A673 (cell line): ENCODE results near the gene GRAMD1B. TPM values are rescaled to one million over a fixed set of nuclear protein-coding genes. Genes with fewer than 3 reads are reported as not detected.

Source experiments
- BruUV-seq: library from RNA; stranded (reverse); fragments of 400-500 nt; replicated peaks from 2 replicates; lab custom pipeline; 2021; lab: Mats Ljungman, UMichigan
- CTCF ChIA-PET: fragments of 300-600 bp; sonication (Branson Sonifier 250); formaldehyde crosslinking; loops from one replicate; lab custom pipeline; 2022; ENCODE audit warnings: antibody characterized with exemption; lab: Charles Lee
- POLR2A ChIA-PET: fragments of 300-600 bp; sonication (Branson Sonifier 250); formaldehyde crosslinking; loops from one replicate; lab custom pipeline; 2022; ENCODE audit warnings: antibody characterized with exemption; ENCODE audit not compliant: low non-redundant PET; lab: Charles Lee
- DNase-seq: peaks from one replicate; pipeline ENCODE4 v3.0.0-alpha.2; 2015; ENCODE audit warnings: low spot score
- H3K27ac ChIP-seq: fragments of 200-600 bp; sonication (generic); 2 replicates; pipeline ENCODE4 v1.5.1; 2016; ENCODE audit warnings: mixed run types, low read depth, mild to moderate bottlenecking, mixed read lengths, antibody characterized with exemption, low read length; ENCODE audit not compliant: poor library complexity, severe bottlenecking
- H3K27me3 ChIP-seq: fragments of 200-600 bp; sonication (generic); replicated peaks from 2 replicates; pipeline ENCODE4 v1.6.1; 2017; ENCODE audit warnings: mixed run types, low read depth, mild to moderate bottlenecking, mixed read lengths, antibody characterized with exemption, low read length; ENCODE audit not compliant: insufficient read depth, poor library complexity
- H3K36me3 ChIP-seq: fragments of 200-600 bp; sonication (generic); 2 replicates; pipeline ENCODE4 v1.6.1; 2016; ENCODE audit warnings: mixed run types, mild to moderate bottlenecking, mixed read lengths, antibody characterized with exemption, low read length; ENCODE audit not compliant: insufficient read depth, poor library complexity, severe bottlenecking
- H3K4me1 ChIP-seq: fragments of 200-600 bp; sonication (generic); 2 replicates; pipeline ENCODE4 v1.6.1; 2017; ENCODE audit warnings: mixed run types, mild to moderate bottlenecking, mixed read lengths, antibody characterized with exemption, low read length; ENCODE audit not compliant: insufficient read depth, poor library complexity, severe bottlenecking
- H3K4me3 ChIP-seq: fragments of 200-600 bp; sonication (generic); 2 replicates; pipeline ENCODE4 v1.5.1; 2016; ENCODE audit warnings: low read depth, mixed run types, mild to moderate bottlenecking, mixed read lengths, low read length; ENCODE audit not compliant: poor library complexity, severe bottlenecking
- H3K9me3 ChIP-seq: fragments of 200-600 bp; sonication (generic); 2 replicates; pipeline ENCODE4 v1.6.1; 2016; ENCODE audit warnings: mixed run types, low read depth, mild to moderate bottlenecking, mixed read lengths, antibody characterized with exemption, low read length; ENCODE audit not compliant: poor library complexity, severe bottlenecking
- EZH2 ChIP-seq: fragments of 200-600 bp; sonication (generic); IDR thresholded peaks from 2 replicates; pipeline ENCODE4 v1.6.1; 2017; ENCODE audit warnings: borderline replicate concordance, low read depth, mild to moderate bottlenecking, mixed read lengths, antibody characterized with exemption, low read length; ENCODE audit not compliant: poor library complexity, severe bottlenecking
- intact Hi-C: fragments of 100-400 bp; cut with micrococcal nuclease; formaldehyde crosslinking; loops from one replicate; pipeline ENCODE4 v1.10.0; 2022; ENCODE audit not compliant: unreplicated experiment
- total RNA-seq: library from RNA; stranded (reverse); gene quantifications from 2 replicates; pipeline ENCODE4 v1.2.3, GENCODE V29; 2021
- TF ChIP-seq, protein P1 (sequence below): fragments of 300-800, 200-600 bp; sonication (generic); conservative IDR thresholded peaks from 2 replicates; pipeline ENCODE4 v1.5.1; 2017; ENCODE audit warnings: low read depth, mild to moderate bottlenecking, antibody characterized with exemption, low read length, moderate library complexity, mixed read lengths

Gene GRAMD1B
- total RNA-seq, 1 experiment from 2014 or later: 13.0 TPM

DNA sequence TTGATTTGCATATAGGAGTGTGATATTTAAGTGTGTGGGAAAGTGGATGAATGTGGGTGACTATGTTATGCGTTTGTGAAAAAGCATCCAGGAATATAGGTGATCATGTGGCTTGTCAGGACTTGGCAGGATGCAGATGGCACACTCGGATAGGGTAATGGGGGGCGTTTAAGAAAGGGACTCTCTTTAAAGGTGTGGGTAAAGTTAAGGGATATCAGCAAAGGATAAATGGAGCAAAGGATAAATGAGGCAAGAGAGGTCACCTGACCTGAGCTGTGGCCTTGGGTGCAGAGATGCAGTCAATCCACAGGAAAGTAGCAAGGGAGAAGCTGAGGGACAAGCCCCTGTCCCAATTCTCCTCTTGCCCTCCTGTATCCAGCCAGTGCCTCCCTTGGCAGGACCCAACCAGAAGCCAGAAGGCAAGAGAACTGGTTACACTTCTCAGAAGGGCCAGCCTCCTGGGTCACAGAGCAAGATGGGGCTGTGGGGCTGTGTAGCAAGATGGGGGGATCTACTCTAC lies 47.5 kb upstream of the GRAMD1B start:
- intact Hi-C loops: no loop called here
- POLR2A ChIA-PET: no interaction called here
- CTCF ChIA-PET: interaction anchor here (0.5 kb wide), 1 partner anchor 276 kb away, joined by 6 read pairs; no protein-coding TSS in a partner anchor
- Histone ChIP-seq H3K36me3 (no peaks in the 10 kb centered on the region), H3K9me3 (no peaks in the 10 kb centered on the region), H3K4me3 (no peak overlapping the region), H3K4me1 (no peaks in the 10 kb centered on the region), H3K27me3 (no peaks in the 10 kb centered on the region), H3K27ac (no peak overlapping the region)
- TF ChIP-seq, protein P1, sequence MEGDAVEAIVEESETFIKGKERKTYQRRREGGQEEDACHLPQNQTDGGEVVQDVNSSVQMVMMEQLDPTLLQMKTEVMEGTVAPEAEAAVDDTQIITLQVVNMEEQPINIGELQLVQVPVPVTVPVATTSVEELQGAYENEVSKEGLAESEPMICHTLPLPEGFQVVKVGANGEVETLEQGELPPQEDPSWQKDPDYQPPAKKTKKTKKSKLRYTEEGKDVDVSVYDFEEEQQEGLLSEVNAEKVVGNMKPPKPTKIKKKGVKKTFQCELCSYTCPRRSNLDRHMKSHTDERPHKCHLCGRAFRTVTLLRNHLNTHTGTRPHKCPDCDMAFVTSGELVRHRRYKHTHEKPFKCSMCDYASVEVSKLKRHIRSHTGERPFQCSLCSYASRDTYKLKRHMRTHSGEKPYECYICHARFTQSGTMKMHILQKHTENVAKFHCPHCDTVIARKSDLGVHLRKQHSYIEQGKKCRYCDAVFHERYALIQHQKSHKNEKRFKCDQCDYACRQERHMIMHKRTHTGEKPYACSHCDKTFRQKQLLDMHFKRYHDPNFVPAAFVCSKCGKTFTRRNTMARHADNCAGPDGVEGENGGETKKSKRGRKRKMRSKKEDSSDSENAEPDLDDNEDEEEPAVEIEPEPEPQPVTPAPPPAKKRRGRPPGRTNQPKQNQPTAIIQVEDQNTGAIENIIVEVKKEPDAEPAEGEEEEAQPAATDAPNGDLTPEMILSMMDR: no peak
- TF ChIP-seq EZH2: no peak
- no TSS peak for BruUV-seq
- no peak for DNase-seq

DNA sequence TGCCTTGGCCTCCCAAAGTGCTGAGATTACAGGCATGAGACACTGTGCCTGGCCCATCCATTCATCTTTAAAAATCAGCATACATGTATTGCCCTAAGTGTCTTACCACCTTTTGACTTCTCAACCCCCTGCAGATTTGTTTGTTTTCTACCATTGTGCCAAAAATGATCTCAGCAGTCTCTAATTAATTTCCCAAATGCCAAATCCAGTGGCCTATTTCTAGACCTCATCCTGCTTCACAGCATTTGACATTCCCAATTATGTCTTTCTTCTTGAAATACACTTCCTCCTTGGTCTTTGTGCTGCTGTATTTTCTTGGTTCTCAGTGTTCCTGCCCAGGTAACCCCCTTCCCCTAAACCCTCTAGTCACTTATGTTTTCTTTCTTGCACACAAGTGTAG lies 46.0 kb upstream of the GRAMD1B start:
- no peaks in the 10 kb centered on the region for H3K4me1 ChIP-seq
- BruUV-seq: no TSS peak
- DNase-seq: no peak
- H3K36me3 ChIP-seq: no peaks in the 10 kb centered on the region
- intact Hi-C loops: no loop called here
- H3K4me3 ChIP-seq: no peak overlapping the region
- CTCF ChIA-PET: no interaction called here
- no peaks in the 10 kb centered on the region for H3K9me3 ChIP-seq
- POLR2A ChIA-PET: no interaction called here
- no peak for TF ChIP-seq EZH2
- TF ChIP-seq, protein P1: no peak
- no peak overlapping the region for H3K27ac ChIP-seq
- H3K27me3 ChIP-seq: no peaks in the 10 kb centered on the region

DNA sequence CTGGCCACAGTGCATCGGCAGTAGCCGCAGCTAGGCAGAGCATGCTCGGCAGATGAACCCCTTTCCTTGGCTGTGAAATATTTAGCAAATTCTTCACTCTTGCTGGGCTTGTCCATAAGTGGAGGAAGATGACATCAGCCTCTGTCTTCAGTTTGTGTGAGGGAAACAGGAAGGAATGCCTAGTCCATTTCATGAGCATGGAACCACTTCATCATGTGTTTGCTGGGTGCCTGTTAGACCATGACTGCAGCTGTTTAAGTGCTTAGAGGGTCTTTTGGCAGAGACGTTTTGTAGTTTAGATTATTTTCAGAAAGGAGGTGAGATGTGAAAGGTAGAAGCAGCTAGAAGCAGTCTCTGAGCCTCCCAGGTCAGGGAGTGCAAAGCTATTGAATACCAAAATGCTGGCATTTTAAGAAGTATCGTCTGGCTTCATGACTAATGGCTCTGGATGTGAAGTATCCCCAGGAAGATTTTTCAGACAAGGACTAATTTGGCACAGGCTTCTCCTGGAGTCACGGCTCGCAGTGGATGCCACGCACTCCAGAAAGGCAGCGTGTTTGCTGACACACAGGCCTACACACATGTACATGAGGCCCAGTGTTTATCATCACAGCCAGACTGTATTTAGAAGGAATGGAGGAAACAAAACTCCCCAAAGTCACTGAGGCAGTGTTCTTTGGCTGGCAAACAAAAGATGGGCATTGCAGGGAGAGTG lies 43.1 kb upstream of the GRAMD1B start:
- DNase-seq: no peak

More for the DNA sequence above, 43.1 kb upstream of the GRAMD1B start:
- Histone ChIP-seq H3K27ac (no peak overlapping the region), H3K4me1 (no peaks in the 10 kb centered on the region), H3K36me3 (no peaks in the 10 kb centered on the region), H3K9me3 (no peaks in the 10 kb centered on the region), H3K4me3 (no peak overlapping the region), H3K27me3 (no peaks in the 10 kb centered on the region)
- intact Hi-C loops: no loop called here
- ChIA-PET CTCF (no interaction called here), POLR2A (no interaction called here)
- TF ChIP-seq, protein P1: no peak
- TF ChIP-seq EZH2: no peak
- no TSS peak for BruUV-seq
